Lung (tissue), 12 donors: Measurements from ENCODE around the gene CCL24. TPM values are rescaled to one million over a fixed set of nuclear protein-coding genes. Genes with fewer than 3 reads are reported as not detected.
"Not testable (repeated sequence)": the region's sequence is repeated elsewhere in the genome, so short reads cannot be mapped to it uniquely, and the experiment has no call there.

Experiments
- ATAC-seq: fragments of 200-7000 bp; cut with Tn5 transposase; one replicate; pipeline ENCODE4 v1.9.1; 2020; ENCODE audit warnings: moderate number of reproducible peaks; ENCODE audit not compliant: insufficient read depth, low FRiP score
- DNase-seq, 3 donors: peaks; one replicate each; pipeline ENCODE4 v3.0.0-alpha.2; 2013 to 2017
- H3K27ac ChIP-seq, 2 donors: one replicate each; pipeline ENCODE4 v1.5.1; 2013; ENCODE audit warnings: mild to moderate bottlenecking in 2 of 2, moderate library complexity in 2 of 2, control low read depth in 1 of 2, inconsistent platforms in 1 of 2, low read depth in 1 of 2, low read length in 1 of 2
- H3K27me3 ChIP-seq, 3 donors: one replicate each; pipeline ENCODE4 v1.5.1; 2013; ENCODE audit warnings: low read length in 2 of 3; ENCODE audit not compliant: control insufficient read depth in 3 of 3, insufficient read depth in 3 of 3
- H3K36me3 ChIP-seq, 4 donors: one replicate each; pipeline ENCODE4 v1.5.1; 2013; ENCODE audit warnings: low read length in 4 of 4, mild to moderate bottlenecking in 1 of 4, moderate library complexity in 1 of 4; ENCODE audit not compliant: control insufficient read depth in 4 of 4, insufficient read depth in 4 of 4
- H3K4me1 ChIP-seq, 5 donors: one replicate each; pipeline ENCODE4 v1.5.1; 2013; ENCODE audit warnings: low read length in 5 of 5, mild to moderate bottlenecking in 2 of 5, moderate library complexity in 1 of 5; ENCODE audit not compliant: control insufficient read depth in 5 of 5, insufficient read depth in 5 of 5
- H3K4me3 ChIP-seq: one replicate; pipeline ENCODE4 v1.5.1; 2013; ENCODE audit warnings: mild to moderate bottlenecking, control low read depth, moderate library complexity
- H3K9ac ChIP-seq, 2 donors: one replicate each; pipeline ENCODE4 v1.5.1; 2013; ENCODE audit warnings: low read length in 2 of 2, control low read depth in 1 of 2; ENCODE audit not compliant: insufficient read depth in 1 of 2
- H3K9me3 ChIP-seq, 4 donors: one replicate each; pipeline ENCODE4 v1.5.1; 2013; ENCODE audit warnings: low read length in 3 of 4, mild to moderate bottlenecking in 1 of 4, moderate library complexity in 1 of 4; ENCODE audit not compliant: control insufficient read depth in 4 of 4, insufficient read depth in 3 of 4
- CTCF ChIP-seq: IDR thresholded peaks from 2 replicates; pipeline ENCODE4 v1.5.1; 2012; ENCODE audit warnings: mild to moderate bottlenecking; ENCODE audit errors: control extremely low read depth, extremely low read depth
- WGBS, 2 donors: extraction: QIAGEN DNeasy Blood & Tissue Kit; methylation state at CpG; one replicate each; pipeline ENCODE4 v1.1.7; 2013; 5-methylcytosine and 5-hydroxymethylcytosine counted together
- polyA plus RNA-seq, 2 donors: library from polyadenylated mRNA; stranded (reverse); fragments of 200-250 nt; gene quantifications; one replicate each; pipeline ENCODE4 v1.2.1, GENCODE V29; 2013
- total RNA-seq, 2 donors: library from RNA; depleted of rRNA in 1 of 2; stranded (reverse); fragments of >200 nt in 1 of 2; gene quantifications; one replicate each; pipeline ENCODE4 v1.2.1, GENCODE V29; 2014 to 2021
- donor health status: control.
- donor health status: control.
- donor health status: Bipolar disorder and iron deficiency.
- donor health status: healthy.
- donor health status: DM: yes; HTN: yes; CAD: no.

CCL24 gene
- total and polyA plus RNA-seq, 4 donors, result 1.1 to 4.8 (median 2.8) TPM; not detected in 1

GRCh38 chr7:75762350-75762917 lies 51.2 kb downstream of the CCL24 start:
- WGBS, 2 donors, result 17 to 22% methylated on average over 2 of the region's 2 CpGs
- no peaks in the 10 kb centered on the region for H3K27me3 ChIP-seq
- no peak overlapping the region for H3K9ac ChIP-seq
- no peaks in the 10 kb centered on the region for H3K4me1 ChIP-seq
- TF ChIP-seq CTCF, result peak; percentile 73
- H3K27ac ChIP-seq, result no peak overlapping the region
- ATAC-seq, result peak; percentile 62
- no peaks in the 10 kb centered on the region for H3K9me3 ChIP-seq
- H3K36me3 ChIP-seq, result no peaks in the 10 kb centered on the region
- DNase-seq, result peak in 2 of 3 donors; percentile 78 to 86
- H3K4me3 ChIP-seq, result no peak overlapping the region

GRCh38 chr7:75761801-75762200 lies 51.8 kb downstream of the CCL24 start:
- DNase-seq, ATAC-seq, H3K27me3 ChIP-seq, H3K4me1 ChIP-seq, H3K9me3 ChIP-seq, H3K9ac ChIP-seq, H3K4me3 ChIP-seq, H3K36me3 ChIP-seq, H3K27ac ChIP-seq: not testable (repeated sequence)
- 89 to 91% methylated on average over 3 of the region's 3 CpGs for WGBS, 2 donors

Other genes starting within 250 kb of the CCL24 start
- gene HIP1, start 74.9 kb downstream of the CCL24 start, total RNA-seq, result 10 to 100 TPM; 28.3 to 51.2 TPM
- 10 to 100 TPM; 10.2 to 28.9 TPM for gene HIP1, start 74.9 kb downstream of the CCL24 start, polyA plus RNA-seq
- gene CCL26, start 41.6 kb downstream of the CCL24 start, total RNA-seq, result not detected
- 1 to 10 TPM in 1 of 2 donors, under 1 TPM in 1; 0.94 to 2.2 TPM for gene CCL26, start 41.6 kb downstream of the CCL24 start, polyA plus RNA-seq
- 100 to 1,000 TPM in 1 of 2 donors, 10 to 100 TPM in 1; 25.1 to 102 TPM for gene RHBDD2, start 65.2 kb upstream of the CCL24 start, total RNA-seq
- 10 to 100 TPM; 67.0 to 97.1 TPM for gene RHBDD2, start 65.2 kb upstream of the CCL24 start, polyA plus RNA-seq
- 100 to 1,000 TPM; 111 to 284 TPM for gene POR, start 101.3 kb upstream of the CCL24 start, total RNA-seq
- gene POR, start 101.3 kb upstream of the CCL24 start, polyA plus RNA-seq, result 100 to 1,000 TPM; 243 to 305 TPM
- gene TMEM120A, start 180.8 kb upstream of the CCL24 start, total RNA-seq, result 10 to 100 TPM; 15.7 to 58.8 TPM
- gene TMEM120A, start 180.8 kb upstream of the CCL24 start, polyA plus RNA-seq, result 10 to 100 TPM; 56.5 to 90.1 TPM
- gene STYXL1, start 234.2 kb upstream of the CCL24 start, total RNA-seq, result 10 to 100 TPM; 36.6 to 40.3 TPM
- gene STYXL1, start 234.2 kb upstream of the CCL24 start, polyA plus RNA-seq, result 10 to 100 TPM; 42.2 to 45.8 TPM
- 100 to 1,000 TPM in 1 of 2 donors, 10 to 100 TPM in 1; 54.3 to 200 TPM for gene MDH2, start 234.3 kb upstream of the CCL24 start, total RNA-seq
- gene MDH2, start 234.3 kb upstream of the CCL24 start, polyA plus RNA-seq, result 100 to 1,000 TPM in 1 of 2 donors, 10 to 100 TPM in 1; 58.3 to 113 TPM